Measurements from ENCODE around the gene ARMC2.

ARMC2 gene

GRCh38 chr6:108998485-108998884 lies 150.3 kb downstream of the ARMC2 start:
- DNase-seq = no peak

GRCh38 chr6:108999428-108999827 lies 151.2 kb downstream of the ARMC2 start:
- DNase-seq = no peak

GRCh38 chr6:109000289-109000688 lies 152.1 kb downstream of the ARMC2 start:
- no peak for DNase-seq

- DNase-seq = no peak
These were observed 153.2 kb downstream of the ARMC2 start for GRCh38 chr6:109001291-109001894.

GRCh38 chr6:109002051-109002697 lies 154.0 kb downstream of the ARMC2 start:
- DNase-seq = no peak

GRCh38 chr6:109002882-109003281 lies 154.7 kb downstream of the ARMC2 start:
- no peak for DNase-seq

- DNase-seq = no peak
These were observed 158.6 kb downstream of the ARMC2 start for GRCh38 chr6:109006818-109007217.

- DNase-seq = no peak
These were observed 159.3 kb downstream of the ARMC2 start for GRCh38 chr6:109007521-109007920.

- no peak for DNase-seq
These were observed 159.8 kb downstream of the ARMC2 start for GRCh38 chr6:109008054-109008453.

GRCh38 chr6:109008537-109009235 lies 160.5 kb downstream of the ARMC2 start:
- peak; percentile 7 for DNase-seq

- DNase-seq = peak; percentile 79
These were observed 161.2 kb downstream of the ARMC2 start for GRCh38 chr6:109009236-109009961.

- no peak for DNase-seq
These were observed 161.9 kb downstream of the ARMC2 start for GRCh38 chr6:109009962-109010704.

- DNase-seq = no peak
These were observed 162.5 kb downstream of the ARMC2 start for GRCh38 chr6:109010705-109011102.

- no peak for DNase-seq
These were observed 165.6 kb downstream of the ARMC2 start for GRCh38 chr6:109013656-109014305.

- no peak for DNase-seq
These were observed 166.4 kb downstream of the ARMC2 start for GRCh38 chr6:109014606-109015005.

- no peak for DNase-seq
These were observed 167.0 kb downstream of the ARMC2 start for GRCh38 chr6:109015176-109015575.

GRCh38 chr6:109019911-109020310 lies 171.7 kb downstream of the ARMC2 start:
- no peak for DNase-seq

- DNase-seq = no peak
These were observed 173.6 kb downstream of the ARMC2 start for GRCh38 chr6:109021870-109022269.

- DNase-seq = no peak
These were observed 175.2 kb downstream of the ARMC2 start for GRCh38 chr6:109023356-109023925.

All from amniotic stem cell (primary cell).